ENCODE results near the gene PPP1R14D.
A peak's percentile ranks its signal among the peaks of the same experiment; 100 is the strongest.

DNA sequence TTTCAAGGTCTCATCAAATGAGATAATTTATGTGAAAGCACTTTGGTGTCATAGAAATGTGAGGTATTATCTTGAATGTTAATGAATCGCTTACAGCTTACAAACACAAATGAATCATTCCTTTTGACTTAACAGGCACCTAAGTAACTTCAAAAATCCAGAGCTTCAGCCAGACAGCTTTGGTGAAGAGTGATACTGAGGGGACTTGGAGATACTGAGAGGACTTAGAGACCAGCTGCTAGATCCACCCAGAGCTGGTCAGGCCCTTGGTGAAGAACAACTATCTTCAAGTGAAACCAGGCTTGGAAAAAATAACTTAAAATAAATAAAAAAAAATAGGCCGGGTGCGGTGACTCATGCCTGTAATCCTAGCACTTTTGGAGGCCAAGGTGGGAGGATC is 37.8 kb downstream of the PPP1R14D start:
- TF ChIP-seq POLR2AphosphoS5 (IDR thresholded peaks at IDR 0.05; ENCODE audit: insufficient read depth, low read depth, low read length): no peak
- TF ChIP-seq POLR2A (IDR thresholded peaks at IDR 0.05; ENCODE audit: low read depth, low read length): no peak
- TF ChIP-seq, protein P1, sequence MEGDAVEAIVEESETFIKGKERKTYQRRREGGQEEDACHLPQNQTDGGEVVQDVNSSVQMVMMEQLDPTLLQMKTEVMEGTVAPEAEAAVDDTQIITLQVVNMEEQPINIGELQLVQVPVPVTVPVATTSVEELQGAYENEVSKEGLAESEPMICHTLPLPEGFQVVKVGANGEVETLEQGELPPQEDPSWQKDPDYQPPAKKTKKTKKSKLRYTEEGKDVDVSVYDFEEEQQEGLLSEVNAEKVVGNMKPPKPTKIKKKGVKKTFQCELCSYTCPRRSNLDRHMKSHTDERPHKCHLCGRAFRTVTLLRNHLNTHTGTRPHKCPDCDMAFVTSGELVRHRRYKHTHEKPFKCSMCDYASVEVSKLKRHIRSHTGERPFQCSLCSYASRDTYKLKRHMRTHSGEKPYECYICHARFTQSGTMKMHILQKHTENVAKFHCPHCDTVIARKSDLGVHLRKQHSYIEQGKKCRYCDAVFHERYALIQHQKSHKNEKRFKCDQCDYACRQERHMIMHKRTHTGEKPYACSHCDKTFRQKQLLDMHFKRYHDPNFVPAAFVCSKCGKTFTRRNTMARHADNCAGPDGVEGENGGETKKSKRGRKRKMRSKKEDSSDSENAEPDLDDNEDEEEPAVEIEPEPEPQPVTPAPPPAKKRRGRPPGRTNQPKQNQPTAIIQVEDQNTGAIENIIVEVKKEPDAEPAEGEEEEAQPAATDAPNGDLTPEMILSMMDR (IDR thresholded peaks at IDR 0.05; ENCODE audit: extremely low read depth in 1 of 2, insufficient read depth in 1 of 2, low read depth in 1 of 2, low read length in 2 of 2): no peak
- no peak for TF ChIP-seq EZH2 (IDR thresholded peaks at IDR 0.05; ENCODE audit: borderline replicate concordance, low read depth, low read length, severe bottlenecking)
- TF ChIP-seq MYC (IDR thresholded peaks at IDR 0.05; ENCODE audit: low read depth, low read length): no peak
- TF ChIP-seq, protein P2, sequence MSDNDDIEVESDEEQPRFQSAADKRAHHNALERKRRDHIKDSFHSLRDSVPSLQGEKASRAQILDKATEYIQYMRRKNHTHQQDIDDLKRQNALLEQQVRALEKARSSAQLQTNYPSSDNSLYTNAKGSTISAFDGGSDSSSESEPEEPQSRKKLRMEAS (IDR thresholded peaks at IDR 0.05; ENCODE audit: insufficient read depth, insufficient read length): no peak
- TF ChIP-seq JUN (IDR thresholded peaks at IDR 0.05; ENCODE audit: borderline replicate concordance, insufficient read depth, insufficient read length, low read depth): no peak
- peak; percentile 17 for TF ChIP-seq FOS (IDR thresholded peaks at IDR 0.05; ENCODE audit: borderline replicate concordance, insufficient read depth, low read length)

All from endothelial cell of umbilical vein (primary cell).